MM.1S (cell line): Measurements from ENCODE around the gene POLN.

Experiments
- DNase-seq: peaks from one replicate; pipeline ENCODE4 v3.0.0-alpha.2; 2015
- H2AFZ ChIP-seq: fragments of 300-600 bp; sonication (generic); 2 replicates; pipeline ENCODE4 v1.6.0; 2016; ENCODE audit warnings: antibody characterized with exemption, low read length
- H3F3A ChIP-seq: fragments of 300-600 bp; sonication (generic); 2 replicates; pipeline ENCODE4 v1.6.1; 2016; ENCODE audit warnings: mild to moderate bottlenecking, antibody characterized with exemption, low read length, moderate library complexity, mixed read lengths; ENCODE audit not compliant: insufficient read depth
- H3K27ac ChIP-seq: fragments of 300-600 bp; sonication (generic); 2 replicates; pipeline ENCODE4 v1.5.1; 2016; ENCODE audit warnings: mild to moderate bottlenecking, low read length
- H3K27me3 ChIP-seq: fragments of 300-600 bp; sonication (generic); replicated peaks from 2 replicates; pipeline ENCODE4 v1.6.0; 2016; ENCODE audit warnings: low read length; ENCODE audit not compliant: insufficient read depth
- H3K36me3 ChIP-seq: fragments of 300-600 bp; sonication (generic); replicated peaks from 2 replicates; pipeline ENCODE4 v1.6.1; 2016; ENCODE audit warnings: mild to moderate bottlenecking, low read length, mixed read lengths; ENCODE audit not compliant: insufficient read depth
- H3K4me1 ChIP-seq: fragments of 300-600 bp; sonication (generic); 2 replicates; pipeline ENCODE4 v1.6.1; 2016; ENCODE audit warnings: low read length, mixed read lengths
- H3K4me2 ChIP-seq: fragments of 300-600 bp; sonication (generic); 2 replicates; pipeline ENCODE4 v1.6.0; 2016; ENCODE audit warnings: low read depth, low read length
- H3K4me3 ChIP-seq: fragments of 300-600 bp; sonication (generic); 2 replicates; pipeline ENCODE4 v1.5.1; 2016; ENCODE audit warnings: low read length, mixed read lengths
- H3K79me2 ChIP-seq: fragments of 300-600 bp; sonication (generic); 2 replicates; pipeline ENCODE4 v1.6.1; 2016; ENCODE audit warnings: mixed run types, low read length, mixed read lengths
- H3K9ac ChIP-seq: fragments of 300-600 bp; sonication (generic); 2 replicates; pipeline ENCODE4 v1.6.1; 2016; ENCODE audit warnings: low read length, mixed read lengths
- H3K9me2 ChIP-seq: fragments of 300-600 bp; sonication (generic); replicated peaks from 2 replicates; pipeline ENCODE4 v1.6.1; 2016; ENCODE audit warnings: mild to moderate bottlenecking, low read length, mixed read lengths; ENCODE audit not compliant: insufficient read depth
- H3K9me3 ChIP-seq: fragments of 300-600 bp; sonication (generic); replicated peaks from 2 replicates; pipeline ENCODE4 v1.6.1; 2016; ENCODE audit warnings: mild to moderate bottlenecking, low read length, mixed read lengths; ENCODE audit not compliant: insufficient read depth
- H4K20me1 ChIP-seq: fragments of 300-600 bp; sonication (generic); 2 replicates; pipeline ENCODE4 v1.6.1; 2016; ENCODE audit warnings: mild to moderate bottlenecking, low read length, moderate library complexity, mixed read lengths; ENCODE audit not compliant: insufficient read depth
- CTCF ChIP-seq: fragments of 300-600 bp; sonication (generic); IDR thresholded peaks from 2 replicates; pipeline ENCODE4 v1.5.1; 2016; ENCODE audit warnings: antibody characterized with exemption, low read length, mixed read lengths
- EZH2 ChIP-seq: fragments of 300-600 bp; sonication (generic); optimal IDR thresholded peaks from 2 replicates; pipeline ENCODE3; 2017; ENCODE audit warnings: low read depth, mild to moderate bottlenecking, antibody characterized with exemption, low read length, mixed read lengths
- EZH2phosphoT487 ChIP-seq: fragments of 300-600 bp; sonication (generic); IDR thresholded peaks from 2 replicates; pipeline ENCODE4 v1.6.1; 2018; ENCODE audit warnings: antibody characterized with exemption, low read length

POLN gene

GRCh38 chr4:2271279-2272025 is 29.5 kb upstream of the POLN start:
- H3K36me3 ChIP-seq, result no peaks in the 10 kb centered on the region
- no peak overlapping the region for H3K4me3 ChIP-seq
- H3K4me2 ChIP-seq, result no peak overlapping the region
- H3K4me1 ChIP-seq, result no peaks in the 10 kb centered on the region
- no peaks in the 10 kb centered on the region for H4K20me1 ChIP-seq
- H3K27ac ChIP-seq, result no peak overlapping the region
- H3K79me2 ChIP-seq, result no peaks in the 10 kb centered on the region
- no peak for DNase-seq
- no peak overlapping the region for H2AFZ ChIP-seq
- no peak overlapping the region for H3K9ac ChIP-seq
- no peaks in the 10 kb centered on the region for H3F3A ChIP-seq
- no peaks in the 10 kb centered on the region for H3K9me3 ChIP-seq
- no peaks in the 10 kb centered on the region for H3K9me2 ChIP-seq
- H3K27me3 ChIP-seq, result no peaks in the 10 kb centered on the region
- TF ChIP-seq EZH2, result no peak
- no peak for TF ChIP-seq CTCF
- TF ChIP-seq EZH2phosphoT487, result no peak

GRCh38 chr4:2270341-2271165 is 28.6 kb upstream of the POLN start:
- Histone ChIP-seq H3F3A (no peaks in the 10 kb centered on the region), H3K4me1 (no peaks in the 10 kb centered on the region), H3K4me2 (no peak overlapping the region), H3K4me3 (no peak overlapping the region), H3K27me3 (no peaks in the 10 kb centered on the region), H3K9ac (no peak overlapping the region), H3K27ac (no peak overlapping the region), H2AFZ (no peak overlapping the region), H3K9me2 (no peaks in the 10 kb centered on the region), H4K20me1 (no peaks in the 10 kb centered on the region), H3K79me2 (no peaks in the 10 kb centered on the region), H3K36me3 (no peaks in the 10 kb centered on the region), H3K9me3 (no peaks in the 10 kb centered on the region)
- no peak for DNase-seq
- TF ChIP-seq EZH2phosphoT487 (no peak), EZH2 (no peak), CTCF (no peak)

GRCh38 chr4:2269618-2270163 is 27.8 kb upstream of the POLN start:
- Histone ChIP-seq H3K4me2 (no peak overlapping the region), H3K4me1 (peaks cover 2% of the 10 kb centered on the region), H3K27ac (no peak overlapping the region), H4K20me1 (no peaks in the 10 kb centered on the region), H3K27me3 (no peaks in the 10 kb centered on the region), H3K4me3 (no peak overlapping the region), H3F3A (no peaks in the 10 kb centered on the region), H3K9me2 (no peaks in the 10 kb centered on the region), H3K36me3 (no peaks in the 10 kb centered on the region), H3K79me2 (no peaks in the 10 kb centered on the region), H3K9ac (no peak overlapping the region), H2AFZ (no peak overlapping the region), H3K9me3 (no peaks in the 10 kb centered on the region)
- TF ChIP-seq EZH2 (no peak), CTCF (no peak), EZH2phosphoT487 (no peak)
- no peak for DNase-seq
